Measurements from ENCODE around the gene DNAJC12. TPM values are rescaled to one million over a fixed set of nuclear protein-coding genes. Genes with fewer than 3 reads are reported as not detected.

Gene DNAJC12
- total and polyA plus RNA-seq, 10 donors, result 0.43 to 2.0 (median 0.74) TPM; not detected in 1

DNA sequence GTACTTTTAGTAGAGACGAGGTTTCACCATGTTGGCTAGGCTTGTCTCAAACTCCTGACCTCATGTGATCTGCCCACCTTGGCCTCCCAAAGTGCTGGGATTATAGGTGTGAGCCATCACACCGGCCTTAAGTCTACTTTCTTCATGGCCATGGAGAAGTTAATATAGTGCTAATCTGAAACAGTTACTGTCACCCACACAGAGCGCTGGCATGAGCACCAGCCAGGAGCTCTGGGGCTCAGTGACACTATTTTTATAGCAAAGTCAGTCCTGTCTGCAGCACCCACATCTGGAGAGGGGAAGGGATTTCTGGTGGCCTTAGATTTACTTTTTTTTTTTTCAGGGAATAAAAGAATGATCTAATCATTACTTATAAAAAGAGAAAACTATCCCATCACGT, 21.3 kb downstream of the DNAJC12 start:
- intact Hi-C loops (cut with DNase I; ENCODE audit: low total_unique reads), result no loop called here
- TF ChIP-seq, protein P1, sequence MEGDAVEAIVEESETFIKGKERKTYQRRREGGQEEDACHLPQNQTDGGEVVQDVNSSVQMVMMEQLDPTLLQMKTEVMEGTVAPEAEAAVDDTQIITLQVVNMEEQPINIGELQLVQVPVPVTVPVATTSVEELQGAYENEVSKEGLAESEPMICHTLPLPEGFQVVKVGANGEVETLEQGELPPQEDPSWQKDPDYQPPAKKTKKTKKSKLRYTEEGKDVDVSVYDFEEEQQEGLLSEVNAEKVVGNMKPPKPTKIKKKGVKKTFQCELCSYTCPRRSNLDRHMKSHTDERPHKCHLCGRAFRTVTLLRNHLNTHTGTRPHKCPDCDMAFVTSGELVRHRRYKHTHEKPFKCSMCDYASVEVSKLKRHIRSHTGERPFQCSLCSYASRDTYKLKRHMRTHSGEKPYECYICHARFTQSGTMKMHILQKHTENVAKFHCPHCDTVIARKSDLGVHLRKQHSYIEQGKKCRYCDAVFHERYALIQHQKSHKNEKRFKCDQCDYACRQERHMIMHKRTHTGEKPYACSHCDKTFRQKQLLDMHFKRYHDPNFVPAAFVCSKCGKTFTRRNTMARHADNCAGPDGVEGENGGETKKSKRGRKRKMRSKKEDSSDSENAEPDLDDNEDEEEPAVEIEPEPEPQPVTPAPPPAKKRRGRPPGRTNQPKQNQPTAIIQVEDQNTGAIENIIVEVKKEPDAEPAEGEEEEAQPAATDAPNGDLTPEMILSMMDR (IDR thresholded peaks at IDR 0.05 in 8 of 11, conservative IDR thresholded peaks at IDR 0.05 in 3 of 11), result no peak
- TF ChIP-seq POLR2A (IDR thresholded peaks at IDR 0.05) (no peak), POLR2AphosphoS5 (IDR thresholded peaks at IDR 0.05) (no peak)
- no peaks in the 10 kb centered on the region for H3K9me3 ChIP-seq
- H3K4me1 ChIP-seq, result no peaks in the 10 kb centered on the region
- H3K4me3 ChIP-seq, result no peak overlapping the region
- no peak overlapping the region for H3K27ac ChIP-seq
- no peaks in the 10 kb centered on the region for H3K36me3 ChIP-seq
- WGBS, 5 donors, result 87 to 97% (median 94%) methylated on average over 4 of the region's 4 CpGs
- H3K27me3 ChIP-seq (replicated peaks in 1 of 7), result no peaks in the 10 kb centered on the region
- no peak for DNase-seq

DNA sequence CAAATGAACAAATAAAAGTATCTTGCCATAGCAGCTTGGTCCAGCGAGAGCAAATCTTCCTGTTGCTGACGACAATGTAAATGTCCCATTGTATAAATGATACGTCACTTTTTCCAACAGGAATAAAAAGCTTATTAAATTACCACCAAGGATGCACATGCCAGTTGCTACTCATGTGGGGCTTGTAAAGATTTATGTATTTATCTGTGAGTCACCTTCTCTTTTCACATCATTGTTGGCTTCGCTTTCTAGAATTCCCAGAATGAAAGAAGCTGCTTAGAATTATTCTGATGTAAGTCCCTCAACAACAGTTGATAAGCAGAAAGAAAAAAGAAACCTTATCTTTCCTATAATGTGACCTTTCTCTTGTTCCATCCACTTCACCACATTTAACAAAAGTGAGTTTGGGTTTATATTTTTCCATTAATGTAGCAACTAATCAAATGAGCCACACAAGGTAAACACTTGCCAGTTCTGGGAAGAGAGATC, 22.4 kb downstream of the DNAJC12 start:
- H3K36me3 ChIP-seq, result no peaks in the 10 kb centered on the region

DNA sequence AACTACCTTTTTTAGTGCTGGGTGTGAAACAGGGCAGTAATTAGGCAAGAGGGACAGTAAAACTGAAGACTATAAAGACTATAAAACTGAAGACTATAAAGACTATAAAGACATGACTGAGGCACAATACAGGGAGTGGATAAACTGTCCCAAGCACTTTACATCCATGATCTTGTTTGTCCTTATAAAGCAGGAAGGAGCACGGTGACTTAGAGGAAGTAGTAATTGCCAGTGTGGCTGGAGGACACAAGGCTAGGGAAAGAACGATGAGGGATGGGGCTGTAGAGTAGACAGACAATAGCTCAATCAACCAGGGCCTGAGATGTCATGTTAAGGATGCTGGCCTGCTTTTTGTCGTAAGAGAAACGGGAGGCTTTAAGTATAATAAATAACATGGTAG, 26.0 kb downstream of the DNAJC12 start:
- H3K27me3 ChIP-seq (replicated peaks in 1 of 7), result no peaks in the 10 kb centered on the region
- intact Hi-C loops (cut with DNase I; ENCODE audit: low total_unique reads), result no loop called here
- no peak overlapping the region for H3K4me3 ChIP-seq
- H3K9me3 ChIP-seq, result no peaks in the 10 kb centered on the region
- TF ChIP-seq POLR2AphosphoS5 (IDR thresholded peaks at IDR 0.05) (no peak), POLR2A (IDR thresholded peaks at IDR 0.05) (no peak)
- TF ChIP-seq, protein P1 (IDR thresholded peaks at IDR 0.05 in 8 of 11, conservative IDR thresholded peaks at IDR 0.05 in 3 of 11), result no peak
- no peaks in the 10 kb centered on the region for H3K4me1 ChIP-seq
- 62 to 74% (median 67%) methylated on average over 4 of the region's 4 CpGs for WGBS, 5 donors
- H3K27ac ChIP-seq, result no peak overlapping the region
- no peaks in the 10 kb centered on the region for H3K36me3 ChIP-seq
- DNase-seq, result no peak

More for the DNA sequence above, 22.4 kb downstream of the DNAJC12 start:
- no peak for TF ChIP-seq POLR2A (IDR thresholded peaks at IDR 0.05)
- DNase-seq, result no peak
- H3K4me3 ChIP-seq, result no peak overlapping the region
- intact Hi-C loops (cut with DNase I; ENCODE audit: low total_unique reads), result no loop called here
- no peaks in the 10 kb centered on the region for H3K9me3 ChIP-seq
- no peaks in the 10 kb centered on the region for H3K27me3 ChIP-seq (replicated peaks in 1 of 7)
- 77 to 91% (median 88%) methylated on average over 4 of the region's 4 CpGs for WGBS, 5 donors
- H3K4me1 ChIP-seq, result no peaks in the 10 kb centered on the region
- no peak overlapping the region for H3K27ac ChIP-seq

DNA sequence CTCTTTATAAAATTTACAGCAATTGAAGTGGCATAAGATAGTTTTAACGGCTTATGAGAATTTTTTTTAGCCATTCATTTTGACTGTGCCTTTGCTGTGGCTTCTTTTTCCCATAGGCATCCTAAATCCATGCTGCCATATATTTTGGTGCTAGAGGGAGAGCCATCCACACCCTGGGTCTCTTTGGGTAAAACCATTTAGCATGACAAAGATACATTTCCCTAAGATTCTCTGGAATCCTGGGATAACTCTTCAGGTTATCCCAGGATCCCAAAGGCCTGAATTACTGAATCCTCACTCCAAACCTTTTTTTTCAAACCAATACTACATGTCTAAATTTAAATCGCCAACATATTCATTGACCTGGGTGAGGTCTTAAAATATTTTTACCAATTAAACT, 28.9 kb downstream of the DNAJC12 start:
- Histone ChIP-seq H3K4me3 (no peak overlapping the region), H3K36me3 (no peaks in the 10 kb centered on the region), H3K27me3 (replicated peaks in 1 of 7) (no peaks in the 10 kb centered on the region), H3K9me3 (no peaks in the 10 kb centered on the region), H3K4me1 (no peaks in the 10 kb centered on the region), H3K27ac (no peak overlapping the region)
- intact Hi-C loops (cut with DNase I; ENCODE audit: low total_unique reads), result no loop called here
- TF ChIP-seq, protein P1 (IDR thresholded peaks at IDR 0.05 in 8 of 11, conservative IDR thresholded peaks at IDR 0.05 in 3 of 11), result no peak
- TF ChIP-seq POLR2A (IDR thresholded peaks at IDR 0.05) (no peak), POLR2AphosphoS5 (IDR thresholded peaks at IDR 0.05) (no peak)
- 94 to 96% (median 95%) methylated on average over 2 of the region's 2 CpGs for WGBS, 5 donors
- no peak for DNase-seq

DNA sequence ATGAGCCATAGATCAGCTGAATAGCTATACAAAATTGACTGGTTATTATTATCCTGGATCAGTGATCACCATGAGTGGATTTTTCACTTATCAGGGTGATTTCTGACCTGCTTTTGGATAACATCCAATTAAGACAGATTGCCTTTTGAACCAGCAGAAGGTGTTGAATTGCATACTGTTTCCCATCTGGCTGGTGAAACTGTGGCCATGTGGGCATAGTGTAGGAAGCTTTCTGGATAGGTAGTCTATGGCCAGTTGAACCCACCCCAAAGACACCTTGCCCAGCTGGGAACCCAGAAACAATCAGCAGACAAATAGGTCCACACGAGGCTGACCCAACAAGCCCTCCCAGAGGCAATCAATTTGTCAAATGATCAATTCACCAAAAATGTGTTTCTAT, 29.3 kb downstream of the DNAJC12 start:
- DNase-seq, result no peak
- H3K4me1 ChIP-seq, result no peaks in the 10 kb centered on the region
- TF ChIP-seq POLR2A (IDR thresholded peaks at IDR 0.05) (no peak), POLR2AphosphoS5 (IDR thresholded peaks at IDR 0.05) (no peak)
- TF ChIP-seq, protein P1 (IDR thresholded peaks at IDR 0.05 in 8 of 11, conservative IDR thresholded peaks at IDR 0.05 in 3 of 11), result no peak

More for the DNA sequence above, 29.3 kb downstream of the DNAJC12 start:
- 70 to 88% (median 80%) methylated on average over 1 of the region's 1 CpG for WGBS, 5 donors
- Histone ChIP-seq H3K4me3 (no peak overlapping the region), H3K9me3 (no peaks in the 10 kb centered on the region), H3K27ac (no peak overlapping the region), H3K27me3 (replicated peaks in 1 of 7) (no peaks in the 10 kb centered on the region), H3K36me3 (no peaks in the 10 kb centered on the region)
- intact Hi-C loops (cut with DNase I; ENCODE audit: low total_unique reads), result no loop called here

All from spleen (tissue), 11 donors.